Umbilical cord (tissue), 2 donors: ENCODE results near the gene ELMO1. TPM values are rescaled to one million over a fixed set of nuclear protein-coding genes. Genes with fewer than 3 reads are reported as not detected.
"Not testable (repeated sequence)": the region's sequence is repeated elsewhere in the genome, so short reads cannot be mapped to it uniquely, and the experiment has no call there.

ENCODE experiments used
- DNase-seq: peaks from one replicate; pipeline ENCODE4 v3.0.0-alpha.2; 2015; ENCODE audit warnings: low spot score
- total RNA-seq: library from RNA; depleted of rRNA; stranded (reverse); fragments of >200 nt; gene quantifications from one replicate; pipeline ENCODE4 v1.2.3, GENCODE V29; 2014; ENCODE audit warnings: low replicate concordance; ENCODE audit not compliant: insufficient read depth

The ELMO1 gene
- total RNA-seq, 1 donor from 2014 or later, result 69.6 TPM

GRCh38 chr7:37193087-37193774 is 255.4 kb downstream of the ELMO1 start:
- no peak for DNase-seq

- no peak for DNase-seq
Measured at GRCh38 chr7:37191797-37192196, 256.9 kb downstream of the ELMO1 start.

- DNase-seq, result no peak
Measured at GRCh38 chr7:37187179-37187578, 261.5 kb downstream of the ELMO1 start.

- no peak for DNase-seq
Measured at GRCh38 chr7:37186753-37187152, 261.9 kb downstream of the ELMO1 start.

GRCh38 chr7:37181550-37181932 is 267.1 kb downstream of the ELMO1 start:
- DNase-seq, result no peak

GRCh38 chr7:37180828-37181549 is 267.7 kb downstream of the ELMO1 start:
- no peak for DNase-seq

- no peak for DNase-seq
Measured at GRCh38 chr7:37176079-37176478, 272.6 kb downstream of the ELMO1 start.

- DNase-seq, result no peak
Measured at GRCh38 chr7:37174460-37174859, 274.2 kb downstream of the ELMO1 start.

- DNase-seq, result no peak
Measured at GRCh38 chr7:37173670-37174069, 275.0 kb downstream of the ELMO1 start.

GRCh38 chr7:37162106-37162505 is 286.6 kb downstream of the ELMO1 start:
- no peak for DNase-seq

GRCh38 chr7:37160656-37161055 is 288.0 kb downstream of the ELMO1 start:
- no peak for DNase-seq

GRCh38 chr7:37153376-37153775 is 295.3 kb downstream of the ELMO1 start:
- DNase-seq, result no peak

GRCh38 chr7:37151741-37152413 is 296.8 kb downstream of the ELMO1 start:
- no peak for DNase-seq

- DNase-seq, result no peak
Measured at GRCh38 chr7:37150856-37151255, 297.8 kb downstream of the ELMO1 start.

- no peak for DNase-seq
Measured at GRCh38 chr7:37150180-37150579, 298.5 kb downstream of the ELMO1 start.

GRCh38 chr7:37149773-37150124 is 298.9 kb downstream of the ELMO1 start:
- no peak for DNase-seq

GRCh38 chr7:37149051-37149772 is 299.5 kb downstream of the ELMO1 start:
- DNase-seq, result no peak

GRCh38 chr7:37145682-37146081 is 303.0 kb downstream of the ELMO1 start:
- no peak for DNase-seq

- DNase-seq, result no peak
Measured at GRCh38 chr7:37144423-37144822, 304.2 kb downstream of the ELMO1 start.

- DNase-seq, result no peak
Measured at GRCh38 chr7:37142958-37143357, 305.7 kb downstream of the ELMO1 start.

- DNase-seq, result no peak
Measured at GRCh38 chr7:37141742-37142141, 306.9 kb downstream of the ELMO1 start.

GRCh38 chr7:37133902-37134301 is 314.8 kb downstream of the ELMO1 start:
- not testable (repeated sequence) for DNase-seq
